Measurements from ENCODE around the gene RGS6.

- TF ChIP-seq POLR2A (IDR thresholded peaks at IDR 0.05; ENCODE audit: low read length) (no peak), GATA1 (IDR thresholded peaks at IDR 0.05; ENCODE audit: low read depth, low read length) (no peak)
Measured at GRCh38 chr14:72525087-72525915, 593.1 kb downstream of the RGS6 start.
